T-helper 2 cell treated with Interferon-gamma antibody and Interleukin-4, amounts not matched to agents 5 μg/mL and 100 μg/mL, for 36 hours (primary cell): ENCODE measurements around the gene RFESD.

Experiments
- DNase-seq: peaks from one replicate; pipeline ENCODE4 v3.0.0; 2021; ENCODE audit warnings: low spot score
- H3K27ac Mint-ChIP-seq: one replicate; pipeline ENCODE4 v1.8.0; 2021; ENCODE audit warnings: mild to moderate bottlenecking, mixed read lengths
- H3K27me3 Mint-ChIP-seq: one replicate; pipeline ENCODE4 v1.8.0; 2021; ENCODE audit warnings: low read depth, mixed read lengths
- H3K36me3 Mint-ChIP-seq: one replicate; pipeline ENCODE4 v1.8.0; 2021; ENCODE audit warnings: low read depth, mixed read lengths
- H3K4me1 Mint-ChIP-seq: one replicate; pipeline ENCODE4 v1.8.0; 2021; ENCODE audit warnings: low read depth, mixed read lengths
- H3K4me3 Mint-ChIP-seq: one replicate; pipeline ENCODE4 v1.8.0; 2022; ENCODE audit warnings: mild to moderate bottlenecking, moderate library complexity, mixed read lengths
- H3K9me3 Mint-ChIP-seq: one replicate; pipeline ENCODE4 v1.8.0; 2021; ENCODE audit warnings: mixed read lengths

Gene RFESD

DNA sequence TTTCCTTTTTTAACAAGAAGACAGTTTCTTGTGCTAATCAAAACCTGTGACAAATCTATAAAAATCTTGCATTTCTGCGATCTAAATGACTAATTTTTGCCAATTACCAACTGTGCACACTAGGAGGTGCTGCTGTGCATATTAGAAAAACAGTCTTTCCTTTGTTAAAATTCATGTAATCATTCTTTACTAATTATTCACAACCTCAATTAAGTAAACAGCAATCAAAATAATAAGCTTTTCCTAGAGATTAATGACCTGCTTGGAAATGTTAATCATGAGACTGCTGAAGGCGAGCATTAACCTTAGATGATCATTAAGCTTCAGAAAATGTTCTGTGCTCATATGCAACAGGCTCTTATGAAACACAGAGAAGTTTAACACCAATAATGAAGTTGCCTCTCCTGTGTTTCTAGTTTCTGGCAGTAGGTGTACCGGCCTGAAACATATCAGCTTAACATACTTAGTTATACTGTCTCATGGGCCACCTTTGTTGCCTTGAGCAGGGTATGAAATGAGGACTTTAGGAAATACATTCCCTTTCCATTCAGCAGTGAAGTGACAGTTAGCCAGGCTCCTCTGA, 17.7 kb downstream of the RFESD start:
- Mint-ChIP-seq H3K4me3 (no peak overlapping the region), H3K27me3 (peaks cover 19% of the 10 kb centered on the region), H3K4me1 (no peaks in the 10 kb centered on the region), H3K36me3 (no peaks in the 10 kb centered on the region), H3K27ac (no peak overlapping the region), H3K9me3 (no peaks in the 10 kb centered on the region)
- DNase-seq = no peak

DNA sequence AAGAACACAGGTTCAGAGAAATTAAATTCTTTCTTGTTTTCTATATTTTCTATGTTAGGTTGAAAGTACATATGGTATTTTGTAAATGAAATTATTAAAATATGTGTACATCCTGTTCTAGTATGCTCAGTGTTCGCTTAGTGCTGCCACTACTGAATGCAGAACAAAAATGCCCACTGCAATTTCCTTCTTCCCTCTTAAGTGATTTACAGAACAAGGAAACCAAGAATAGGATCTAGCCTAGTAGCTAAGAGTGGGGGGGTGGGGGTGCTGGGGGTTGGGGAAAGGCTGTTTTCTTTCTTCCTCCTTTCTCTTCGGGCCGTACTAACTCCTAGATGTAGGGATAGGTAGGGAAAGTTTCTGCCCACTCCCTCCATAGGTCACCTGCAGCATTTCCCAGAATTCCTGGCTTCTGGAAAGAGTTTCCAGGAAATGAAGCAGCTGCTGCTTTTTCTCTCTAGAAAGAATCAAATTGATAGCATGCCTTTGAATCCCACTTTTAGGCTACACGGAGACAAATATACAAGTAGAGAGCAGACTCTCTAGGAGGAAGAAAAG, 20.6 kb downstream of the RFESD start:
- Mint-ChIP-seq H3K36me3 (no peaks in the 10 kb centered on the region), H3K27ac (no peak overlapping the region), H3K4me1 (no peaks in the 10 kb centered on the region), H3K9me3 (no peaks in the 10 kb centered on the region), H3K27me3 (peaks cover 16% of the 10 kb centered on the region), H3K4me3 (no peak overlapping the region)
- no peak for DNase-seq

DNA sequence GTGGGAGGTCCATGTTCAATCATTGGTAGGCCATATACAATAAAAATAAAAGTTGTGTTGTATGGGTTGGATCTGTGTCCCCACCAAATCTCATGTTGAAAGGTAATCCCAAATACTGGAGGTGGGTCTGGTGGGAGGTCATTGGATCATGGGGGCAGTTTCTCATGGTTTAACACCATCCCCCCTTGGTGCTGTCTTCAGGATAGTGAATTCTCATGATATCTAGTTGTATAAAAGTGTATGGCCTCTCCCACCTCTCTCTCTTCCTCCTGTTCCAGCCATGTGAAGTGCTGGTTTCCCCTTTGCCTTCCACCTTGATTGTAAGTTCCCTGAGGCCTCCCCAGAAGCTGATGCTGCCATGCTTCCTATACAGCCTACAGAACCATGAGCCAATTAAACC, 21.1 kb downstream of the RFESD start:
- Mint-ChIP-seq H3K36me3 (no peaks in the 10 kb centered on the region), H3K27ac (no peak overlapping the region), H3K4me3 (no peak overlapping the region), H3K9me3 (no peaks in the 10 kb centered on the region), H3K27me3 (peaks cover 16% of the 10 kb centered on the region), H3K4me1 (peaks cover 3% of the 10 kb centered on the region)
- DNase-seq = no peak

DNA sequence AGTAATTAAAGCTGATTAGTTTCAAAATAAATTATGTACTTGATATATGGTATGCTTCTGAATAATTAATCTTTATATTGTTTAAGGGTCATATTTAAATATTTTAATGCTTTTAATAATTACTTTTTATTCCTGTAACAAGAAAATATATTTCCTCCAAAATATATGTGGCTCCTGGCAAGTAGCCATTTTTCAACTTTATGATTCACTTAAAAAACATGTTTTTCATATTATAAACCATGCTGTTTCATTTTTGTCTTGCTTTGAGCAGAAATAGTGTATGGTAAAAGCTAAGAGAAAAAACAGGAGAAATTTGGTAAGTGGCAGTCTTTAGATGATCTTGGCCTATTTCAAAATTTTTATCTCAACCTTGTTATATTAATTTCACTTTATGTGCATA, 21.6 kb downstream of the RFESD start:
- H3K9me3 Mint-ChIP-seq = no peaks in the 10 kb centered on the region
- H3K36me3 Mint-ChIP-seq = no peaks in the 10 kb centered on the region
- peaks cover 5% of the 10 kb centered on the region for H3K4me1 Mint-ChIP-seq
- H3K27me3 Mint-ChIP-seq = peaks cover 15% of the 10 kb centered on the region
- no peak for DNase-seq
- no peak overlapping the region for H3K4me3 Mint-ChIP-seq
- no peak overlapping the region for H3K27ac Mint-ChIP-seq

DNA sequence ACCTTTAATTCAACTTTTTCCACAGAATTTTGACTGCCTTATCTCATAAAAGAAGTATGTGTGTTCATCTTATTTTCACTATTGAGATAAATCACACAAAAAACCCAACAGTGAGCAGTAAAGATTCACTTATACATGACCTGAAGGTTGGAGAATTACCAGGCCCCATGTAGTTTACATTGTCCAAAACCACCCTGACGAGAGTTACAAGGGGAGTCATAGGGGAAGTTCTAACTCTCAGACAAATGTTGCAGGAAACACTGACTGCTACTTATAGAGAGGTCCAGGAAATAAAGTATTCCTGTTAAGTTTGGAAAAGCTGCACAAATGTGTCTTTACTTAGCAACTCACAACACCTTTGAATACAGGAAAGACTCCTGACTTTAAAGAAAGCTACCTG, 22.2 kb downstream of the RFESD start:
- H3K9me3 Mint-ChIP-seq = no peaks in the 10 kb centered on the region
- no peak for DNase-seq
- peaks cover 15% of the 10 kb centered on the region for H3K27me3 Mint-ChIP-seq
- no peaks in the 10 kb centered on the region for H3K36me3 Mint-ChIP-seq
- H3K27ac Mint-ChIP-seq = no peak overlapping the region
- peaks cover 5% of the 10 kb centered on the region for H3K4me1 Mint-ChIP-seq
- no peak overlapping the region for H3K4me3 Mint-ChIP-seq

DNA sequence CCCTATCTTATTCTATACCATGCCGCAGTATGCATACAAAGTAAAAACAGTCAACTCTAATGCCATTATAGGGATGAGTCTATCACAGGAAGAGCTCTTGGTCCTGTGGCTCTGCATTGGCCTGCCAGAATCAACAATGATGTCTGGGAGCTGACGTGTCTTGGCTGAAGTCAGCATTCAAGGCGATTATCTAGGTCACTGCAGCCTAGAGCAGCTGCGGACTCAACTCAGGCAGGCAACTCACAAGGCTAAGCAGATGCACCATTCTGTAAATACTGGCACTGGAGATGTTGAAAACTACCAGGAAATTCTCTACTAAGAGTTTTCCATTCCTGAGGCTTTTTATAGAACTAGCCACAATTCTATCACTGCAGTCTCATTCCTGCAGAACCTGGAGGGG, 23.0 kb downstream of the RFESD start:
- no peaks in the 10 kb centered on the region for H3K9me3 Mint-ChIP-seq
- H3K27me3 Mint-ChIP-seq = peaks cover 15% of the 10 kb centered on the region
- no peaks in the 10 kb centered on the region for H3K36me3 Mint-ChIP-seq
- DNase-seq = no peak
- H3K4me1 Mint-ChIP-seq = peaks cover 5% of the 10 kb centered on the region
- no peak overlapping the region for H3K27ac Mint-ChIP-seq
- no peak overlapping the region for H3K4me3 Mint-ChIP-seq

DNA sequence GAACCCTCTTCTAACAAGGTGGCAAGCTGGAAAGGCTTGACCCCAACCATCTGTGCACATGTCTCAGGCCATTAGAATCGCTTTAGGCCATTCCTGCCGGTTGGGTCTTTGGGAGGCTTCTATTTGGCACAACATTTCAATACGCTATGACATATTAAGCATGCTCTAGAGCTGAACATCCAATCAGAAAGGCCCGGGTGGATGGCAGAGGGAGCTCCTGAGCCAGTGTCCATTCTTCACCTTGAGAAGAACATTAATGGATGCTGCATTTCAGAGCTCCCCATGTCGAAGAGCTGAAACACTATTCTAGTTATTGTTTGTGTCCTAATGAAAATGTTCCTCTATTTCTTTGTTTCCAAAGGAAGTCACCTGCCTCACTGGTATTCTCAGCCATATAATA, 23.4 kb downstream of the RFESD start:
- no peak for DNase-seq
- Mint-ChIP-seq H3K9me3 (no peaks in the 10 kb centered on the region), H3K4me1 (peaks cover 5% of the 10 kb centered on the region), H3K4me3 (no peak overlapping the region), H3K36me3 (no peaks in the 10 kb centered on the region), H3K27ac (no peak overlapping the region), H3K27me3 (peaks cover 15% of the 10 kb centered on the region)

DNA sequence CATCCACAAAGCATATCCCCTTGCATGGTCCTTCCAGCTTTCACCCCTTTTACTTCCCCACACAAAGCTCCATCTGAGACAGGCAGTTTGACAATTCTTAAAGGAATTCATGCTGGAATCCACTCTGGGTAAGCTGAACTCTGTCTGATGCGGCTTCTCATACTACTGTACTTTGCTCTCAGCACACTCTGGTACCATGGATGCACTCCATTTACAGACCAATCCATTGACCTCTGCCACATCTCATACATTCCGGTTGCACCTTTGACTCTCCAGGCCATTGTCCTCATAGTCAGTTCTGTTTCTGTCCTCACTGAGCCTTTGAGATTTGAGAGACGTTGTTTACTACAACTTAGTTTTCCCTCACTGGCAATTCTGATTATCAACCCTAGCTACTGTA, 24.0 kb downstream of the RFESD start:
- Mint-ChIP-seq H3K9me3 (no peaks in the 10 kb centered on the region), H3K27me3 (peaks cover 14% of the 10 kb centered on the region), H3K36me3 (no peaks in the 10 kb centered on the region), H3K4me3 (no peak overlapping the region), H3K27ac (no peak overlapping the region), H3K4me1 (peaks cover 5% of the 10 kb centered on the region)
- no peak for DNase-seq

DNA sequence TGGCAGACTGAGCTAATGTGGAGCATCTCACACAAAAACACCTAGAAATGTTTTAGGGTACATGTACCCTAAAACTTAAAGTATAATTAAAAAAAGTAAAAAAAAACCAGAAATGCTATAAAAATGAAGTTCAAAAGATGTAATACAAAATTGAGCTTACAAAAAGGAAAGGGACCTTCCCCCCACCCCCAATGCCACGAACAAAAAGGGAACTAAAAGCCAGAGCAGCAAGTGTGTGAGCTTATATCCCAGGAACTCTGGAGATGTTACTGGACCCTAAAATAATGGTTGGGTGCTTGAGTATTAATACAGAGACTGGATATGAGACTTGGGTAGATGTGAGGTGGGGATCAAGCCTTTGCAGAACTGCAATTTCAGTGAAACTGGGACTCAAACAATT, 25.2 kb downstream of the RFESD start:
- Mint-ChIP-seq H3K36me3 (no peaks in the 10 kb centered on the region), H3K27me3 (peaks cover 20% of the 10 kb centered on the region)

DNA sequence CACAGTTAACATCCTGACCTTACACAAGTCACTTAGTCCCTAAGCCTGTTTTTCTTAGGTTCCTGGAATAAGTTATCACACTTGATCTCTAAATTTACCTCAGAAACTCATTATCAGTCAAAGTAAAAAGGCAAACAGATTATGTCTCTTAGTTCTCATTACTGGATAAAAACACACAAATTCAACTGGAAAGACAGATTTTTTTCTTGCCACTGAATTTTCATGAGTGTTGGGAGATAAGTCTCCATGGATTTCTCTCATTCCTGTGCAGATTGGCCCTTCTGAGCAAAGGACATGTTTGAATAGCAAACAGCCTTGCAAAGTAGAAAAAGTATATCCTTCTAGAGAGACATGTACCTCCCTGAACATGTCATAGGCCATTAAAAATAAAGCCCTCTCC, 26.1 kb downstream of the RFESD start:
- no peak overlapping the region for H3K4me3 Mint-ChIP-seq
- no peak overlapping the region for H3K27ac Mint-ChIP-seq
- peaks cover 5% of the 10 kb centered on the region for H3K4me1 Mint-ChIP-seq
- no peaks in the 10 kb centered on the region for H3K36me3 Mint-ChIP-seq
- H3K27me3 Mint-ChIP-seq = peaks cover 25% of the 10 kb centered on the region
- H3K9me3 Mint-ChIP-seq = no peaks in the 10 kb centered on the region
- DNase-seq = no peak

More for the DNA sequence above, 25.2 kb downstream of the RFESD start:
- Mint-ChIP-seq H3K27ac (no peak overlapping the region), H3K4me1 (peaks cover 5% of the 10 kb centered on the region), H3K9me3 (no peaks in the 10 kb centered on the region), H3K4me3 (no peak overlapping the region)
- DNase-seq = no peak

DNA sequence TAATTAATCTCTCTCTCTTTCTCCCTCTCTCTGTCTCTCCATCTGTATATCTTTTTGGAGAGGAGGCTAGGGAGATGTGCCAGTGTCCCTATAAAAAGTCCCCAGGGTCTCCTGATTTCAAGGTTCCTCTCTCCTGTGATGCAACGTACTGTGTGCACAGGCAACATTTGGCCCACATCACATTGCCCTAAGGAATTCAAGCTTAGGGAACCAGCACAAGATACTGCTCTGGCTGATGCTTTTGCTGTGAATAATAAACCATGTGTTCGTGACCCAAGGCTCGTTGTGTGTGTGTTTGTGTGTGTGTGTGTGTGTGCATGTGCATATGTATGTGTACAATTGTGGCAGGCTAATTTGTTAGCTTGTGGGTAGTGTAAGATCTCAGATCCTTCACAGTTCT, 26.5 kb downstream of the RFESD start:
- Mint-ChIP-seq H3K27ac (no peak overlapping the region), H3K27me3 (peaks cover 23% of the 10 kb centered on the region), H3K9me3 (no peaks in the 10 kb centered on the region), H3K4me1 (peaks cover 5% of the 10 kb centered on the region), H3K36me3 (no peaks in the 10 kb centered on the region), H3K4me3 (no peak overlapping the region)
- DNase-seq = no peak

DNA sequence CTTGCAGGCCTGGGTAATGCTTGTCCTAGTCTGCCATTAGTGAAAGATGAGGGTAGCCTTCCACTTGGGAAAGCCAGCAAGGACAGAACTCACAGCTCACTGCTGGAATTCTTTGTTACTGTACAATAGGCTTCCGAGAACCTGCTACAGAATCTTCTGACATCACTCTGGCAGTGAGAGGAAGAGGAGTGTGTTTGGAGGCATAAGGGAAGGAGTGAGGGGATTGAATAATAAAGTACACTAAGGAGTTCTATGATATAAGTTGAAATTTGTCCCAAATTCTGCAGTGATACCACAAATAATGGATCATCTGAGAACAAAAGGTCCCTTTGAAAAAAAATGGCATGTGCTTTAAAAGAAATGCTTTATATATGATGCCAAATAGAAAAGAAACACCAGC, 36.3 kb downstream of the RFESD start, which contains the start of gene SPATA9:
Gene SPATA9, minus strand, starts transcription at position 101 of the 400 bp plus-strand sequence. CDS start 137 bp downstream, outside the sequence.
- H3K27ac Mint-ChIP-seq = no peak within 1 kb of the TSS
- H3K4me1 Mint-ChIP-seq = no peaks in the 10 kb centered on the region
- DNase-seq = no peak
- peaks cover 45% of the 10 kb centered on the region for H3K27me3 Mint-ChIP-seq
- no peak within 1 kb of the TSS for H3K4me3 Mint-ChIP-seq
- H3K9me3 Mint-ChIP-seq = no peaks in the 10 kb centered on the region
- no peaks in the 10 kb centered on the region for H3K36me3 Mint-ChIP-seq

DNA sequence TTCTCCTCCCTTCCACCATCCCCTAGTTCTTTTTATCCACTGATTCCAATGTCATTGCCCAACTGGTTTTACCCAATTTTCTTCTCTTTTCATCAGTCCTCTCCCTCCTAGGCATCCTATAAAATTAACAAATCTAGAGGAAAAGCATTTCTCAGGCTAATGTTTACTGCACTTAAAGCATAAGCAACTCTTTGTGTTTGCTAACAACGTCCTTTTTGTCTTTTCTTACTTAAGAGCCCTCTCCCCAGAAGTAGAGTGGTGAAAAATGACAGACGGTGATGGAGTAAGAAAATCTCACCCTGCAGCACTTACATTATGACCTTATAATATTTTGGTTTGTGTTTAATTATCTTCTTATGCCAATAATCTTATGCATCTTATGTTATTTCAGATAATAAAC, 37.8 kb downstream of the RFESD start:
- no peaks in the 10 kb centered on the region for H3K4me1 Mint-ChIP-seq
- H3K27me3 Mint-ChIP-seq = peaks cover 45% of the 10 kb centered on the region
- no peaks in the 10 kb centered on the region for H3K9me3 Mint-ChIP-seq
- H3K27ac Mint-ChIP-seq = no peak overlapping the region
- H3K4me3 Mint-ChIP-seq = no peak overlapping the region
- no peak for DNase-seq
- H3K36me3 Mint-ChIP-seq = no peaks in the 10 kb centered on the region

DNA sequence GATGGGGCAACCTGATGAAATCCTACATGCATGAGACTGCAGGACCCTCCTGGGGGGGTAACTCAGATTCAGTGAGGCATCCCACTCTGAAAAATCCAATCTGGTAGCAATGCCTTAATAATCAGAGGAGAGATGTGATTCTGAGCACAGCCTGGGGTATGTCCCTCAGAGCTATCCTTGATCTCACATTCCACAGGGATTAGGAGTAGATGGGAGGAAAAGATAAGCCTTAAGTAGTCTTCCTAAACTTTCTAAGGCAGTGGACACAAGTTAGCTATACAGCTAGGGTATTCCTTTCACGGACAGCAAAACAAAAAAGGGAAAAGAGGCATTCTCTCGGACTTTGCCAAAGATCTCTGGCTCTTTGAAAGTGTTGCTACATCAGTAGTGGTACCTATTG, 40.1 kb downstream of the RFESD start:
- DNase-seq = no peak
- Mint-ChIP-seq H3K27me3 (peaks cover 40% of the 10 kb centered on the region), H3K4me1 (no peaks in the 10 kb centered on the region), H3K27ac (no peak overlapping the region), H3K36me3 (no peaks in the 10 kb centered on the region), H3K9me3 (no peaks in the 10 kb centered on the region), H3K4me3 (no peak overlapping the region)

DNA sequence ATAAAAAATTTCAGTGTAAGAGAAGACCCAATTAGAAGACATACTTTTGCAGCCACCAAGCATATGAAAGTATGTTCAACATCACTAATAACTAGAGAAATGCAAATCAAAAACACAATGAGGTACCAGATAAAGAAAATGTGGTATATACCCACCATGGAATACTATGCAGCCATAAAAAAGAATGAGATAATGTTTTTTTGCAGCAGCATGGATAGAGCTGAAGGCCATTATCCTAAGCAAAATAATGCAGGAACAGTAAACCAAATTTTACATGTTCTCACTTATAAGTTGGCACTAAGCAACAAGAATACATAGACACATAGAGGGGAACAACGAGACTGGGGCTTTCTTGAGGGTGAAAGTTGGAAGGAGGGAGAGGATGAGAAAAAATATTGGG, 43.1 kb downstream of the RFESD start:
- no peaks in the 10 kb centered on the region for H3K36me3 Mint-ChIP-seq

More for the DNA sequence above, 43.1 kb downstream of the RFESD start:
- Mint-ChIP-seq H3K27ac (no peak overlapping the region), H3K27me3 (peaks cover 38% of the 10 kb centered on the region), H3K4me1 (no peaks in the 10 kb centered on the region), H3K9me3 (no peaks in the 10 kb centered on the region), H3K4me3 (no peak overlapping the region)
- DNase-seq = no peak
